T-helper 1 cell treated with Interleukin-12 subunit alpha and Interleukin-12 subunit beta and Interleukin-4 antibody, amounts not matched to agents 30 μg/mL and 1 μg/mL, for 36 hours (primary cell): ENCODE data around the gene SLF2.

Experiments
- H3K27ac Mint-ChIP-seq: one replicate; pipeline ENCODE4 v1.8.0; 2021; ENCODE audit warnings: mild to moderate bottlenecking, mixed read lengths
- H3K27me3 Mint-ChIP-seq: one replicate; pipeline ENCODE4 v1.8.0; 2021; ENCODE audit warnings: low read depth, mixed read lengths
- H3K36me3 Mint-ChIP-seq: one replicate; pipeline ENCODE4 v1.8.0; 2021; ENCODE audit warnings: low read depth, mixed read lengths
- H3K4me1 Mint-ChIP-seq: one replicate; pipeline ENCODE4 v1.8.0; 2021; ENCODE audit warnings: low read depth, mixed read lengths
- H3K4me3 Mint-ChIP-seq: one replicate; pipeline ENCODE4 v1.8.0; 2021; ENCODE audit warnings: mild to moderate bottlenecking, moderate library complexity, mixed read lengths
- H3K9me3 Mint-ChIP-seq: one replicate; pipeline ENCODE4 v1.8.0; 2021; ENCODE audit warnings: mixed read lengths

Gene SLF2

DNA sequence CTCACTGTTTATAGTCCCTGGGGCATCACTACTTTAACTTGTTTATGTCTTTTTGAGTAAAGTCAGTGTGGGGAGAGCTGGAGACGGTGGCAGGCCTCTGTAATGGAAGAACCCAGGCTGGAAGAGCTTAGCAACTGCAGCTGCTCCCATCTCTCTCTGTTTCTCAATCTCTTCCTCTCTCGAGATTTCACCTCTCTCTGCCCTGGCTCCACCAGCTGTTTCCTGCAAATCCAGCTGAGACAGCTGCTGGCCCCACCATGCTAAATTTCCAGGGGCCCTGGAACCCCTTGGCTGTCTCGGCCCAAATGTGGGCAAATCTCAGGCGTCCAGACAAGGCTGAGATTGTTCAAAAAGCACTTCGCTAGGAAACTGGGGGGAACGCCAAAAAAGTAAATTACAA is 25.8 kb upstream of the SLF2 start:
- no peak overlapping the region for H3K27ac Mint-ChIP-seq
- no peaks in the 10 kb centered on the region for H3K36me3 Mint-ChIP-seq
- H3K27me3 Mint-ChIP-seq: peaks cover 27% of the 10 kb centered on the region
- no peaks in the 10 kb centered on the region for H3K4me1 Mint-ChIP-seq
- H3K4me3 Mint-ChIP-seq: no peak overlapping the region
- no peaks in the 10 kb centered on the region for H3K9me3 Mint-ChIP-seq

DNA sequence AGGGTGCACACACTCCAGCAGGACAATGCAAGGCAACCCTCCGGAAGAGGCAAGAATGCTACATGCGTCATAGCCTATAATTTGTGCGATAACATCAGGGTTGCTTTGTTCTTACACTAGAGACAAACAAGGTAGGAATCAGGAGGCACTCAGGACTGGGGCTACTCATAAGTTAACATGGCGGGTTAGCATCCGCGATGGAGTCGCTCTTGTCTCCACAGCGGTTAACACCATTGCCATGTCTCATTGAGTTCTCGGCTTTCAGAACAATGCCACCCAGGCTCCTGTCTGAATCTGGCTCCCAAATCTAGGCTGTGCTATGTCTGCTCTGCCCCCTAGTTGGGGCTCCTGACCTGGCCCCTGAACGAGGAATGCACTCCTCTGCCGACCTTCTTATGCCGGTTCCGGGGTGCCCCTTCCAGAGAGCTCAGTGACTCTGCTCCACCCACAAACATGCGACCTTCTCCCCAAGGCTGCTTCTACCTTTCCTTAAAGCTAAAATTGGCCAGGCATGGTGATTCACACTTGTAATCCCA is 24.9 kb upstream of the SLF2 start:
- Mint-ChIP-seq H3K9me3 (no peaks in the 10 kb centered on the region), H3K36me3 (no peaks in the 10 kb centered on the region), H3K27me3 (peaks cover 30% of the 10 kb centered on the region), H3K4me3 (no peak overlapping the region), H3K27ac (no peak overlapping the region), H3K4me1 (no peaks in the 10 kb centered on the region)

DNA sequence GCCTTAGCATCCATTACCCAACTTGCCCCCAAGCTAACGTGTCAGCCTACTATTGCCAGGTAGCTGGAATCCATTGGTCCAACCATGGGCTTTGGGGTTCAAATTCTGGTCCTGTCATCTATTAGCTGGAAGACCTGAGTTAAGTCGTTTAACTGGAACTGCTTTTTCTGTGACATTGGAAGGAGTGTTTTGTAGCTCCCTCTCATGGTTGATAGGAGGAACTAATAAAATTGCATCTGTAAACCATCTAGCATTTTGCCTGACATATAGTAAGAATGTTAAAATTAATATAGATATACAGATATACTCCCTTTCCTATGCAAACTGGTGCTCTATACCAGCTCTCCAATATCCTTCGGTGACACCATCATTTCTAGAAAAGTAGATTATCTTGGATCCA is 23.8 kb upstream of the SLF2 start:
- Mint-ChIP-seq H3K27ac (no peak overlapping the region), H3K4me3 (no peak overlapping the region), H3K9me3 (no peaks in the 10 kb centered on the region), H3K27me3 (peaks cover 39% of the 10 kb centered on the region), H3K36me3 (no peaks in the 10 kb centered on the region), H3K4me1 (no peaks in the 10 kb centered on the region)

DNA sequence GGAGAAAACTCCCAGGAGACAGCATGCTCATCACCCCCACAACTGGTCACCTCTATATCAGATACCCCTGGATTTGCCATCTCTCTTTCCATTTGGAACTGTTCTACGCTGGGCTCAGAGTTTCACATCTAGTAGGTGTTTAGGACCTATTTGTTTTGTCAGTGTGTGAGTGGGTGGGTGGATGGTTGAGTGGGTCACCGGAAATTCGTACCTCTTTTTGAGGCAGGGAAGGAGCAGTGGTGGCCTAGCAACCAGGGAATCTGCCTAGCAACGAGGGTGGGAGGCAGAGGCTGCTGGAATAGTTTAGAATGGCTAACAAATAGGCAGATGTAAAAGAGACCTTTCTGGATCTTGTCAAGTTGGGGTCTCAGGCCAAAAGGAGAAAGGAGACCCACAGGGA is 23.2 kb upstream of the SLF2 start:
- Mint-ChIP-seq H3K27me3 (peaks cover 40% of the 10 kb centered on the region), H3K9me3 (no peaks in the 10 kb centered on the region), H3K36me3 (no peaks in the 10 kb centered on the region)

DNA sequence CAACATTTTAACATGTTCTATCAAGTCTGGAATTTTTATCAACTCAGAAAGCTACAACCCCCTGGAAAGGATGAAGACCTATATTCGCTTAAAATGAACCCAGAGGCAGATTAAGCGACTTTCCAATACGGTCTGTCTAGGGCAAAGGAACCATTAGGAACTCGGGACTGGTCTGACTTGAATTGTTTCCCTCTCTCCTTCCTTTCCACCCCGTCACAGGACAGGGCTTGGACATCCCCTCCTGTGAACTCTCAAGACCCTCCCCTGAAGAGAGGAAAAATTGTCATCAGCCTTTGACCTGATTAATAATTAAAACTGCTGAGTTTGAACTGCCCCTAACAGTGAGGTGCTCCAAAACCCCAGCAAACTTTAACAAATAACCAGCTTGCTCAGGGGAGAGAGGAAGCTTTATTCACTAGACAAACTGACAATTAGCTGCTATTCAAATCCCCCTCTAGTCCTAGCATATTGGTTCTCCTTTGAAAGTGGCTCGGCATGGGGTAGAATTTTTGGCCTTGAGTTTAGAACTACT is 22.6 kb upstream of the SLF2 start:
- Mint-ChIP-seq H3K9me3 (no peaks in the 10 kb centered on the region), H3K27ac (no peak overlapping the region), H3K4me3 (no peak overlapping the region), H3K36me3 (no peaks in the 10 kb centered on the region), H3K4me1 (no peaks in the 10 kb centered on the region), H3K27me3 (peaks cover 43% of the 10 kb centered on the region)

More for the DNA sequence above, 23.2 kb upstream of the SLF2 start:
- Mint-ChIP-seq H3K27ac (no peak overlapping the region), H3K4me1 (no peaks in the 10 kb centered on the region), H3K4me3 (no peak overlapping the region)

DNA sequence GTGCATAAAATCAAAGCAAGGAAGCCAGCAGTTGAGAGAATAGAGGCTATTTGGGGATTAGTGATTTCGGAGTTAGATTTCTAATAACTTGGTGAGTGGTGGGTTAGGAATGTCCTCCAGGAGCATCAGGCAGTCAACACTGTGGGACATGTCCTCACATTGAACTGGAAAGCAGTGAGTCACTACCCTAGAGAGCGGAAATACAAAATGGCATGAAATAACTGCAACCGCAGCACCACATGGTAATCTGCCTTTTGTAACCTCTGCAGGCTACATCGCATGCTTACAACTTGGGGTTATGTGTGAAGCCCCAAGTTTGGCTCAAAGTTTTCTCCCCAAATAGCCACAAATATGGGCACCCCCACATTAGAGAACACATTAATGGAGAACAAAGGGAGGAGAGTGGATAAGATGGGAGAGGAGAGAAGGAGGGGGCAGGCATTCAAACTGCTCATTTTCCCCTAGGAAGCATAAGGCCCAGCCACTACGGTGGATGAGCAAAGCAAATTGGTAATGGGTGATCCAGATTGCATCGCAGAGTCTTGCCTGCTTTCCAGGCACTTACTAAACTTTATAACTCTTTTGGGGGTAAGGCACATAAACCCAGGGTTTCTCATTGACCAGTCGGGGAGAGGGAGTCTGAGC is 22.0 kb upstream of the SLF2 start:
- H3K27ac Mint-ChIP-seq: no peak overlapping the region
- no peaks in the 10 kb centered on the region for H3K9me3 Mint-ChIP-seq
- no peak overlapping the region for H3K4me3 Mint-ChIP-seq
- H3K4me1 Mint-ChIP-seq: no peaks in the 10 kb centered on the region
- H3K27me3 Mint-ChIP-seq: peaks cover 49% of the 10 kb centered on the region
- H3K36me3 Mint-ChIP-seq: no peaks in the 10 kb centered on the region

DNA sequence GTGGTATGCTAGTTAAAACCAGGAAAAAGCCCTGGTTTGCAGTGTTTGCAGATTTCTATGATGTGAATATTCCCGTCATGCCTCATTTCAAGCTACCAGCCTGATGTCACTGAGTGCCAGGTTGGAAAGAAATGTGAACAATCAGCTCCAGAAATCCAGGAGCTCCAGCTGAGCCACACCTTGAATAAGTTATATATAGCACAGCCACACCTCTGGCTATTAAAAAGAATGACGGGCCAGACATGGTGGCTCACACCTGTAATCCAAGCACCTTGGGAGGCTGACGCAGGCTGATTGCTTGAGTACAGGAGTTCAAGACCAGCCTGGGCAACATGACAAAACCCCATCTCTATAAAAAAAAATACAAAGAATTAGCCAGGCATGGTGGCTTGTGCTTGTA is 18.7 kb upstream of the SLF2 start:
- Mint-ChIP-seq H3K4me3 (no peak overlapping the region), H3K36me3 (no peaks in the 10 kb centered on the region), H3K27me3 (peaks cover 64% of the 10 kb centered on the region), H3K27ac (no peak overlapping the region), H3K9me3 (no peaks in the 10 kb centered on the region), H3K4me1 (no peaks in the 10 kb centered on the region)

DNA sequence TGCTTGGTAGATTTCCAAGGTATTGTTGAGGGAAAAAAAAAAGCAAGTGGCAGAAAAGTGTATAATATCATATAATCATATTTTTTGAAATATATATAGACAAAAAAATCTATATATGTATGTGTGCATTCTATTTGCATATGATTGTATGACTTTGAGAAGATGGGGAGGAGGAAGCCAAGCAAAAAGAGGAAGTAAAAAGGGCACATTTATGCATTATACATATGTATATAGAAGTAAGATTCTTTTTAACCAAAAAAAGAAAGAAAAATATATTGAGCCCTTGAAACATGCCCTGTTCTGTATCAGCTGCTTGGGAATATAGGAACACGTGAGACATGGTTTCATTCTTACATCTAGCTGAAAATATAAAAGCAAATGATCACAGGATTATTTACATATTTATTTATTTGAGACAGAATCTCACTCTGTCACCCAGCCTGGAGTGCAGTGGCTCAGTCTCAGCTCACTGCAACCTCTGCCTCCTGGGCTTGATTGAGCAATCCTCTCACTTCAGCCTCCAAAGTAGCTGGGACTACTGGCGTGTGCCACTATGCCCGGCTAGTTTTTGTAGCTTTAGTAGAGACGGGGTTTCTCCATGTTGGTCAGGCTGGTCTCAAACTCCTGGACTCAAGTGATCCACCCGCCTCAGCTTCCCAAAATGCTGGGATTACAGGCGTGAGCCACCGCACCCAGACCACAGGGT is 18.0 kb upstream of the SLF2 start:
- H3K36me3 Mint-ChIP-seq: no peaks in the 10 kb centered on the region
- no peaks in the 10 kb centered on the region for H3K4me1 Mint-ChIP-seq
- no peak overlapping the region for H3K27ac Mint-ChIP-seq
- no peaks in the 10 kb centered on the region for H3K9me3 Mint-ChIP-seq
- no peak overlapping the region for H3K4me3 Mint-ChIP-seq
- peaks cover 62% of the 10 kb centered on the region for H3K27me3 Mint-ChIP-seq

DNA sequence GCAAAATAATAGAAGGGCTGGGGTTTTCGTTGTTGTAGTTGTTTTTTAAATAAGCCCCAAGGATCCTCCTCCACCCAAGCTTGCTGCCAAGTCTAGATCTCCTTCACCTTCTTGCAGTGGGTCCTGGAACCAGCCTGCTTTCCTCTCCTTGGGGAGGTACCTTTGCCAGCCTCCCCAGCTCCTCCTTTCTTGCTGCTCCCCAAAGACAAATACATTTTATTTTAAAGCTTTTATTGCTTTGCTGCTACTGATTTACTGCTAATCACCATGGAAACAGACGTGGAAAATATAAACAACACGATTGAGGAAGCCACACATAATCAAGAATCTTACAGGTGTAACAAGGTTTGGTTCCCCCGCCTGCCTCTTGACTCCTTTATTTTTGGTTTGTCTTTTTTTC is 17.4 kb upstream of the SLF2 start:
- peaks cover 61% of the 10 kb centered on the region for H3K27me3 Mint-ChIP-seq
- no peak overlapping the region for H3K4me3 Mint-ChIP-seq
- no peaks in the 10 kb centered on the region for H3K36me3 Mint-ChIP-seq
- H3K27ac Mint-ChIP-seq: no peak overlapping the region
- no peaks in the 10 kb centered on the region for H3K4me1 Mint-ChIP-seq
- H3K9me3 Mint-ChIP-seq: no peaks in the 10 kb centered on the region

DNA sequence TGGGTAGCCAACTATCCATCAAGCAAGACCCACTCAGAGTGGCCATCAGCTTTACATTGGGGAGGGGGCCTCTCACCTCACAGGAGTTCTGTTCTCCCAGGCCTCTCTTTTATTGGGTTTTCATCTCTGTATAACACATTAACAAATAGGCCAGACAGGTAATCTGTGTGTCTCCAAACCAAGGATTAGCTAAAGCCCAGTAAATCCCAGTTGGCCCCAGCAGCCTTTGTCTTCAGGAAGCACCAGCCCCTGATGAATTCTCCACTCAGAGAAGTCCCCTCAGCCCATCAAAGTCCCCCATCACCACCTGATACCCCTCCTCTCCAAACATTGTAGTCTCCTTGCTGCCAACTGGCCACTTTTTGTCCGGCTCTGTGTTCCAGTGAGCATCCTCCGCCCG is 16.9 kb upstream of the SLF2 start:
- Mint-ChIP-seq H3K4me1 (no peaks in the 10 kb centered on the region), H3K9me3 (no peaks in the 10 kb centered on the region), H3K4me3 (no peak overlapping the region), H3K27me3 (peaks cover 56% of the 10 kb centered on the region), H3K27ac (no peak overlapping the region), H3K36me3 (no peaks in the 10 kb centered on the region)

DNA sequence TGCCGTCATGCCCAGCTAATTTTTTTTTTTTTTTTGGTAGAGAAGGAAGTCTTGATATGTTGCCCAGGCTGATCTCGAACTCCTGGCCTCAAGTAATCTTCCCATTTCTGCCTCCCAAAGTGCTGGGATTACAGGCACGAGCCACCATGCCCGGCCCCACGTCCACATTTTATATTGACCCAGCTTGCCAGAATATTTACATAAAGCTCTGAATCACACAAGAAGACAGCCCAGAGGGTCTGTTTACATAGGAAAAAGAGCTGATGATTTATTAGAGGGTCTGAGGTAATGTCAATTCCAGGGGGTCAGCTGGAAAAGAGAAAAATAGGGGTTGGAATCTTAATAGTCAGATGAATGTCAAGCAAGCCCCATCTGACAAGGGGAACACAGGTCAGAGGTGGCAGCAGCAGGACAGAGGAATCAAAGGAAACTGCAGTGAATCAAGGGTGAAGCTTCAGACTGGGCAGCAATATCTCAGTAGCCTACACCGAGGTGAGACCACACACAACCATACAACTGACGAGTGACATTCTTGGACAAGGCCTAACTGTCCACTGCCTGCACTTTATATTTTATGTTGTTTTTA is 15.8 kb upstream of the SLF2 start:
- no peaks in the 10 kb centered on the region for H3K9me3 Mint-ChIP-seq
- H3K27me3 Mint-ChIP-seq: peaks cover 61% of the 10 kb centered on the region
- no peaks in the 10 kb centered on the region for H3K36me3 Mint-ChIP-seq
- no peaks in the 10 kb centered on the region for H3K4me1 Mint-ChIP-seq
- no peak overlapping the region for H3K27ac Mint-ChIP-seq
- H3K4me3 Mint-ChIP-seq: no peak overlapping the region

DNA sequence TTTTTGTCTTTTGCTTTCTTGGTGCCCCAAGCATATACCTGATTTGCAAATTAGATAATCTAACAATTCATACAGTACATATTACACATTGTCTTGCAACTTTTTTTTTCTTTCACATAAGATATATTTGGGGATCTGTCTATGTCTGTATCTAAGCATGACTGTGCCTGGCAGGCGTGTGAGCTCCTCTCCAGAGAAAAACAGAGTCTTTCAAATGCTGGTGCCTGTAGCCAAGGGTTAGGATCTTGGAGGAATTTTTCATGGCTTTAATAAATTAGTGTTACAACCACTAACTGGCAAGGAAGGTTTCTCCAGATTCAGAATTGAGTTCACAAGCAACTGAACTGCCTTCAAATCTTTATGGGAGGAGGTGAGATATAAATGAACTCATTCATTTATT is 14.8 kb upstream of the SLF2 start:
- H3K4me1 Mint-ChIP-seq: no peaks in the 10 kb centered on the region
- no peaks in the 10 kb centered on the region for H3K36me3 Mint-ChIP-seq
- H3K27ac Mint-ChIP-seq: no peak overlapping the region
- H3K9me3 Mint-ChIP-seq: no peaks in the 10 kb centered on the region
- H3K4me3 Mint-ChIP-seq: no peak overlapping the region
- H3K27me3 Mint-ChIP-seq: peaks cover 58% of the 10 kb centered on the region

DNA sequence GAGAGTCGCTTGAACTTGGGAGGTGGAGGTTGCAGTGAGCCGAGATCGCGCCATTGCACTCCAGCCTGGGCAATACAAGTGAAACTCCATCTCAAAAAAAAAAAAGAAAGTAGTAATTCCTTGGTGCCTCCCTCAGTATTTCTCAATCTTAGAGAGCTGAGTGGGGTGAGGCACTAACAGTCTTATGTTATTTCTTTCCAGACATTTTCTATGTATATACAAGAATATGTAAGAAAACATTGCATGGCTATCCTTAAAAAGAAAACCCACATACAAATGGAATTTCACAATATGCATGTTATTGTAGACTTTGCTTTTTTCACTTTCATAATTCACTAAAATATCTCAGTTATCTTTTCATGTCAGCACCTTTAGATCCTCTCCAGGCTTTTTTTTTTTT is 13.6 kb upstream of the SLF2 start:
- H3K9me3 Mint-ChIP-seq: no peaks in the 10 kb centered on the region
- H3K36me3 Mint-ChIP-seq: no peaks in the 10 kb centered on the region
- H3K4me3 Mint-ChIP-seq: no peak overlapping the region
- peaks cover 60% of the 10 kb centered on the region for H3K27me3 Mint-ChIP-seq
- H3K27ac Mint-ChIP-seq: no peak overlapping the region
- no peaks in the 10 kb centered on the region for H3K4me1 Mint-ChIP-seq

DNA sequence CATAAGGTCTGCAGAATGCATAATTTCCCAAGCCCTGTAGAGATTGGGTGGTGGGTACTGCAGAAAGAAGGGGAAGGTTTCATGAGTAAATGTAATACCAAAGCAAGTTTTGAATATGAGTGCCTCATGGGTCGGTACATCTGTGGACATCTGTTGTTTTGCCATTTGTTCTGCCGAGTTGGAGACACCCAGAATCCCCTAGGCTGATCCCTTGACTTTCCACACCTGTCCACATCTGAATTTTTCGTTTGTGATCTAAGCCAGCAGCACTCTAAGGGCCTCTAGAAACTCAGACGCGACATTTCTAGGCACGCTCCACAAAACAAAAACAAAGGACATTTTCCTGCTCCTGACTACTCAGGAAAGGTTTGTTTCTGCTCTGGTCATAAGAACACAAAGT is 11.7 kb upstream of the SLF2 start:
- Mint-ChIP-seq H3K4me3 (no peak overlapping the region), H3K27ac (no peak overlapping the region), H3K9me3 (no peaks in the 10 kb centered on the region), H3K4me1 (no peaks in the 10 kb centered on the region), H3K27me3 (peaks cover 53% of the 10 kb centered on the region), H3K36me3 (no peaks in the 10 kb centered on the region)

DNA sequence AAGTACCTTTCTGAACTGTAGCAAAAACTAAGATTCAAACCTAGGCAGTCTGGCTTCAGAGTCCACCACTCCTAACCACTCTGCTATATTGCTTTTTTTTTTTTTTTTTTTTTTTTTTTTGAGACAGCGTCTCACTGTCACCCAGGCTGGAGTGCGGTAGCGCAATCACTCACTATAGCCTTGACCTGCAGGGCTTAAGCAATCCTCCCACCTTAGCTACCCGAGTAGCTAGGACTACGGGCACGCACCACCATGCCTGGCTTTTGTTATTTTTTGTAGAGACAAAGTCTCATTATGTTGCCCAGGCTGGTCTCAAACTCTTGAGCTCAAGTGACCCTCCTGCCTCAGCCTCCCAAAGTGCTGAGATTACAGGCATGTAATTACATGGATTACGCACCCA is 10.1 kb upstream of the SLF2 start:
- no peaks in the 10 kb centered on the region for H3K9me3 Mint-ChIP-seq
- H3K4me3 Mint-ChIP-seq: no peak overlapping the region
- H3K27me3 Mint-ChIP-seq: peaks cover 44% of the 10 kb centered on the region
- no peak overlapping the region for H3K27ac Mint-ChIP-seq
- no peaks in the 10 kb centered on the region for H3K36me3 Mint-ChIP-seq
- peaks cover 7% of the 10 kb centered on the region for H3K4me1 Mint-ChIP-seq
